Hepatocyte (in vitro differentiated cells): Measurements from ENCODE around the gene TFCP2L1. TPM values are rescaled to one million over a fixed set of nuclear protein-coding genes. Genes with fewer than 3 reads are reported as not detected.

Experiments used
- DNase-seq: peaks from one replicate; pipeline ENCODE4 v3.0.0-alpha.2; 2016; ENCODE audit warnings: low spot score
- H2AFZ ChIP-seq: fragments of 200-600 bp; sonication (generic); 2 replicates; pipeline ENCODE4 v1.6.0; 2016; ENCODE audit warnings: antibody characterized with exemption, mild to moderate bottlenecking
- H3K27ac ChIP-seq: fragments of 200-600 bp; sonication (generic); 2 replicates; pipeline ENCODE4 v1.5.1; 2016; ENCODE audit warnings: mild to moderate bottlenecking
- H3K27me3 ChIP-seq: fragments of 200-600 bp; sonication (generic); 2 replicates; pipeline ENCODE4 v1.6.1; 2016
- H3K36me3 ChIP-seq: fragments of 200-600 bp; sonication (generic); replicated peaks from 2 replicates; pipeline ENCODE4 v1.5.1; 2016; ENCODE audit warnings: low read depth; ENCODE audit not compliant: insufficient read depth
- H3K4me1 ChIP-seq: fragments of 200-600 bp; sonication (generic); 2 replicates; pipeline ENCODE4 v1.5.1; 2016; ENCODE audit warnings: mild to moderate bottlenecking, moderate library complexity; ENCODE audit not compliant: insufficient read depth
- H3K4me2 ChIP-seq: fragments of 200-600 bp; sonication (generic); 2 replicates; pipeline ENCODE4 v1.6.0; 2016
- H3K4me3 ChIP-seq: fragments of 200-600 bp; sonication (generic); 2 replicates; pipeline ENCODE4 v1.5.1; 2016; ENCODE audit warnings: mild to moderate bottlenecking
- H3K79me2 ChIP-seq: fragments of 200-600 bp; sonication (generic); 2 replicates; pipeline ENCODE4 v1.6.0; 2017; ENCODE audit warnings: mild to moderate bottlenecking
- H3K9me2 ChIP-seq: fragments of 200-600 bp; sonication (generic); replicated peaks from 2 replicates; pipeline ENCODE4 v1.6.0; 2017; ENCODE audit warnings: mild to moderate bottlenecking; ENCODE audit not compliant: insufficient read depth
- H3K9me3 ChIP-seq: fragments of 200-600 bp; sonication (generic); 2 replicates; pipeline ENCODE4 v1.5.1; 2016; ENCODE audit warnings: low read depth, mild to moderate bottlenecking
- H4K20me1 ChIP-seq: fragments of 200-600 bp; sonication (generic); 2 replicates; pipeline ENCODE4 v1.6.0; 2016; ENCODE audit warnings: mild to moderate bottlenecking; ENCODE audit not compliant: insufficient read depth, poor library complexity, severe bottlenecking
- EZH2 ChIP-seq: fragments of 200-600 bp; sonication (generic); IDR thresholded peaks from 2 replicates; pipeline ENCODE4 v1.6.1; 2016; ENCODE audit warnings: antibody characterized with exemption, mild to moderate bottlenecking, borderline replicate concordance
- EZH2phosphoT487 ChIP-seq: fragments of 200-600 bp; sonication (generic); IDR thresholded peaks from one replicate; pipeline ENCODE4 v1.6.1; 2018; ENCODE audit warnings: antibody characterized with exemption, mild to moderate bottlenecking, low read depth, moderate library complexity; ENCODE audit not compliant: unreplicated experiment, severe bottlenecking
- WGBS: methylation state at CpG from one replicate; pipeline ENCODE4 v1.1.6; 2016; ENCODE audit warnings: low lambda C conversion rate; ENCODE audit errors: missing lambda C conversion rate; 5-methylcytosine and 5-hydroxymethylcytosine counted together
- polyA plus RNA-seq: library from polyadenylated mRNA; unstranded; fragments of >200 nt; fragmentation: Nextera tagmentation; extraction: Ambion mirVana; gene quantifications from 2 replicates; pipeline ENCODE4 v1.2.1, GENCODE V29; 2016
- total RNA-seq: library from RNA; depleted of rRNA; stranded (reverse); fragments of >200 nt; gene quantifications from 2 replicates; pipeline ENCODE4 v1.2.3, GENCODE V29; 2014
- TF ChIP-seq, protein P1 (sequence below): fragments of 200-600 bp; sonication (generic); IDR thresholded peaks from 2 replicates; pipeline ENCODE4 v1.5.1; 2016; ENCODE audit warnings: antibody characterized with exemption, mild to moderate bottlenecking; ENCODE audit not compliant: poor library complexity

Gene TFCP2L1
- total and polyA plus RNA-seq, 2 experiments from 2014 or later = 1.1 to 2.5 TPM

GRCh38 chr2:121330921-121331320, 45.9 kb upstream of the TFCP2L1 start:
- no peak for DNase-seq
- TF ChIP-seq EZH2phosphoT487 (no peak), EZH2 (no peak)
- TF ChIP-seq, protein P1, sequence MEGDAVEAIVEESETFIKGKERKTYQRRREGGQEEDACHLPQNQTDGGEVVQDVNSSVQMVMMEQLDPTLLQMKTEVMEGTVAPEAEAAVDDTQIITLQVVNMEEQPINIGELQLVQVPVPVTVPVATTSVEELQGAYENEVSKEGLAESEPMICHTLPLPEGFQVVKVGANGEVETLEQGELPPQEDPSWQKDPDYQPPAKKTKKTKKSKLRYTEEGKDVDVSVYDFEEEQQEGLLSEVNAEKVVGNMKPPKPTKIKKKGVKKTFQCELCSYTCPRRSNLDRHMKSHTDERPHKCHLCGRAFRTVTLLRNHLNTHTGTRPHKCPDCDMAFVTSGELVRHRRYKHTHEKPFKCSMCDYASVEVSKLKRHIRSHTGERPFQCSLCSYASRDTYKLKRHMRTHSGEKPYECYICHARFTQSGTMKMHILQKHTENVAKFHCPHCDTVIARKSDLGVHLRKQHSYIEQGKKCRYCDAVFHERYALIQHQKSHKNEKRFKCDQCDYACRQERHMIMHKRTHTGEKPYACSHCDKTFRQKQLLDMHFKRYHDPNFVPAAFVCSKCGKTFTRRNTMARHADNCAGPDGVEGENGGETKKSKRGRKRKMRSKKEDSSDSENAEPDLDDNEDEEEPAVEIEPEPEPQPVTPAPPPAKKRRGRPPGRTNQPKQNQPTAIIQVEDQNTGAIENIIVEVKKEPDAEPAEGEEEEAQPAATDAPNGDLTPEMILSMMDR = no peak

GRCh38 chr2:121329786-121330185, 44.8 kb upstream of the TFCP2L1 start:
- no peak overlapping the region for H3K4me3 ChIP-seq
- no peaks in the 10 kb centered on the region for H3K9me3 ChIP-seq
- DNase-seq = no peak
- no peaks in the 10 kb centered on the region for H3K36me3 ChIP-seq
- no peaks in the 10 kb centered on the region for H3K27me3 ChIP-seq
- no peak overlapping the region for H3K4me2 ChIP-seq
- H3K4me1 ChIP-seq = no peaks in the 10 kb centered on the region
- no peak overlapping the region for H2AFZ ChIP-seq
- H3K9me2 ChIP-seq = no peaks in the 10 kb centered on the region
- WGBS = 90% methylated on average over 6 of the region's 6 CpGs
- H3K79me2 ChIP-seq = no peaks in the 10 kb centered on the region
- no peaks in the 10 kb centered on the region for H4K20me1 ChIP-seq
- TF ChIP-seq EZH2 (no peak), EZH2phosphoT487 (no peak)
- TF ChIP-seq, protein P1 = no peak
- no peak overlapping the region for H3K27ac ChIP-seq

More at GRCh38 chr2:121330921-121331320, 45.9 kb upstream of the TFCP2L1 start:
- H3K4me2 ChIP-seq = no peak overlapping the region
- no peak overlapping the region for H3K4me3 ChIP-seq
- H3K36me3 ChIP-seq = no peaks in the 10 kb centered on the region
- H3K4me1 ChIP-seq = no peaks in the 10 kb centered on the region
- 95% methylated on average over 15 of the region's 15 CpGs for WGBS
- no peak overlapping the region for H3K27ac ChIP-seq
- no peaks in the 10 kb centered on the region for H3K27me3 ChIP-seq
- no peaks in the 10 kb centered on the region for H3K9me2 ChIP-seq
- H3K9me3 ChIP-seq = no peaks in the 10 kb centered on the region
- H2AFZ ChIP-seq = no peak overlapping the region
- no peaks in the 10 kb centered on the region for H4K20me1 ChIP-seq
- H3K79me2 ChIP-seq = no peaks in the 10 kb centered on the region

DNA sequence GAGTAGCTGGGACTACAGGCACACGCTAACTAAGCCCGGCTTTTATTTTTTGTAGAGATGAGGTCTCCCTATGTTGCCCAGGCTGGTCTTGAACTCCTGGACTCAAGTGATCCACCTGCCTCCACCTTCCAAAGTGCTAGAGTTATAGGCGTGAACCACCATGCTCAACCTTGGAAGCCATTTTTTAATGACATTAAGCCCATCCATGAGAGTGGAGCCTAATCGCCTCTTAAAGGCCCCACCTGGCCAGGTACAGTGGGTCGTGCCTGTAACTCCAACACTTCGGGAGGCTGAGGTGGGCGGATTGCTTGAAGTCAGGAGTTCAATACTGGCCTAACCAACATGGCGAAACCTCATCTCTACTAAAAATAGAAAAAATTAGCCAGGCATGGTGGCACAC, 41.6 kb upstream of the TFCP2L1 start:
- Histone ChIP-seq H3K4me1 (no peaks in the 10 kb centered on the region), H3K79me2 (no peaks in the 10 kb centered on the region), H3K36me3 (no peaks in the 10 kb centered on the region), H3K27me3 (no peaks in the 10 kb centered on the region), H3K9me3 (no peaks in the 10 kb centered on the region), H3K4me2 (no peak overlapping the region), H3K4me3 (no peak overlapping the region), H4K20me1 (no peaks in the 10 kb centered on the region), H2AFZ (no peak overlapping the region), H3K27ac (no peak overlapping the region), H3K9me2 (no peaks in the 10 kb centered on the region)
- 90% methylated on average over 8 of the region's 8 CpGs for WGBS
- TF ChIP-seq, protein P1 = no peak
- TF ChIP-seq EZH2phosphoT487 = no peak
- no peak for TF ChIP-seq EZH2
- DNase-seq = no peak

GRCh38 chr2:121324601-121325000, 39.6 kb upstream of the TFCP2L1 start:
- no peak overlapping the region for H2AFZ ChIP-seq
- no peak overlapping the region for H3K4me3 ChIP-seq
- H3K27ac ChIP-seq = no peak overlapping the region
- no peak for DNase-seq
- peaks cover 3% of the 10 kb centered on the region for H3K4me1 ChIP-seq
- H3K4me2 ChIP-seq = no peak overlapping the region
- H3K79me2 ChIP-seq = no peaks in the 10 kb centered on the region
- H3K36me3 ChIP-seq = no peaks in the 10 kb centered on the region
- 95% methylated on average over 7 of the region's 7 CpGs for WGBS
- TF ChIP-seq EZH2phosphoT487 (no peak), EZH2 (no peak)
- TF ChIP-seq, protein P1 = no peak
- no peaks in the 10 kb centered on the region for H4K20me1 ChIP-seq
- no peaks in the 10 kb centered on the region for H3K9me3 ChIP-seq
- no peaks in the 10 kb centered on the region for H3K27me3 ChIP-seq
- no peaks in the 10 kb centered on the region for H3K9me2 ChIP-seq
